Activated CD4-positive, alpha-beta T cell treated with anti-CD3 and anti-CD28 coated beads, Interleukin-2, Interleukin-6, amounts not matched to agents 100 ng/mL and 50 ng/mL, durations not matched to agents 16 hours and 8 hours (primary cell): ENCODE results near the gene SLC35E2B.
A peak's percentile ranks its signal among the peaks of the same experiment; 100 is the strongest.
"Not testable (repeated sequence)": the region's sequence is repeated elsewhere in the genome, so short reads cannot be mapped to it uniquely, and the experiment has no call there.

Experiments used
- DNase-seq: peaks from one replicate; pipeline ENCODE4 v3.0.0-alpha.2; 2020

Gene SLC35E2B

GRCh38 chr1:1672181-1672965 lies 20.2 kb downstream of the SLC35E2B start:
- no peak for DNase-seq

GRCh38 chr1:1671365-1672119 lies 21.1 kb downstream of the SLC35E2B start:
- no peak for DNase-seq

GRCh38 chr1:1670866-1671265 lies 21.7 kb downstream of the SLC35E2B start:
- no peak for DNase-seq

- no peak for DNase-seq
Observed at GRCh38 chr1:1669468-1670440, 22.8 kb downstream of the SLC35E2B start.

GRCh38 chr1:1666526-1666925 lies 26.1 kb downstream of the SLC35E2B start:
- DNase-seq, result no peak

GRCh38 chr1:1665815-1666251 lies 26.8 kb downstream of the SLC35E2B start:
- peak; percentile 36 for DNase-seq

GRCh38 chr1:1664941-1665814 lies 27.4 kb downstream of the SLC35E2B start:
- DNase-seq, result no peak

- DNase-seq, result not testable (repeated sequence)
Observed at GRCh38 chr1:1664318-1664717, 28.3 kb downstream of the SLC35E2B start.

GRCh38 chr1:1662830-1663560 lies 29.6 kb downstream of the SLC35E2B start:
- not testable (repeated sequence) for DNase-seq

- DNase-seq, result not testable (repeated sequence)
Observed at GRCh38 chr1:1662392-1662791, 30.2 kb downstream of the SLC35E2B start.

GRCh38 chr1:1658583-1659549 lies 33.7 kb downstream of the SLC35E2B start, which contains the start of gene CDK11B:
CDK11B (minus strand) TSS chr1:1659004; CDS start chr1:1657485, 1,519 bp downstream.
- DNase-seq, result peak; percentile 96

- DNase-seq, result not testable (repeated sequence)
Observed at GRCh38 chr1:1648265-1648664, 44.3 kb downstream of the SLC35E2B start.

GRCh38 chr1:1647567-1648241 lies 44.9 kb downstream of the SLC35E2B start:
- DNase-seq, result not testable (repeated sequence)

- DNase-seq, result not testable (repeated sequence)
Observed at GRCh38 chr1:1646326-1646725, 46.3 kb downstream of the SLC35E2B start.

- not testable (repeated sequence) for DNase-seq
Observed at GRCh38 chr1:1640711-1641461, 51.7 kb downstream of the SLC35E2B start.

- not testable (repeated sequence) for DNase-seq
Observed at GRCh38 chr1:1640081-1640480, 52.5 kb downstream of the SLC35E2B start.

GRCh38 chr1:1639368-1639767 lies 53.2 kb downstream of the SLC35E2B start:
- DNase-seq, result not testable (repeated sequence)

GRCh38 chr1:1638528-1638927 lies 54.1 kb downstream of the SLC35E2B start:
- DNase-seq, result not testable (repeated sequence)
